Measurements from ENCODE around the gene RSBN1L. TPM values are rescaled to one million over a fixed set of nuclear protein-coding genes. Genes with fewer than 3 reads are reported as not detected.

RSBN1L gene
- polyA plus RNA-seq, 1 donor from 2014 or later = 24.7 TPM

GRCh38 chr7:77812290-77812685 lies 116.0 kb downstream of the RSBN1L start:
- Histone ChIP-seq H3K9me3 (ENCODE audit: low read length) (no peaks in the 10 kb centered on the region), H3K4me3 (ENCODE audit: low read length) (no peak overlapping the region), H3K9ac (ENCODE audit: low read length) (no peak overlapping the region), H3K27ac (ENCODE audit: low read length) (no peak overlapping the region), H3K4me2 (ENCODE audit: low read length) (no peak overlapping the region), H3K9me2 (ENCODE audit: insufficient read depth, low read length) (no peaks in the 10 kb centered on the region), H3K27me3 (ENCODE audit: insufficient read depth, low read depth, low read length) (no peaks in the 10 kb centered on the region), H4K20me1 (ENCODE audit: insufficient read depth) (no peaks in the 10 kb centered on the region), H3F3A (ENCODE audit: insufficient read depth, low read length, poor library complexity, severe bottlenecking) (no peaks in the 10 kb centered on the region), H2AFZ (ENCODE audit: low read depth, low read length) (no peak overlapping the region), H3K36me3 (ENCODE audit: insufficient read depth, low read length) (no peaks in the 10 kb centered on the region), H3K79me2 (replicated peaks; ENCODE audit: insufficient read depth, low read length) (peaks cover 34% of the 10 kb centered on the region)
- TF ChIP-seq EP300 (conservative IDR thresholded peaks at IDR 0.05; ENCODE audit: poor library complexity, severe bottlenecking) (no peak), EZH2 (IDR thresholded peaks at IDR 0.05; ENCODE audit: borderline replicate concordance, insufficient read depth, low read length, poor library complexity, severe bottlenecking) (no peak)

GRCh38 chr7:77813180-77813579 lies 116.9 kb downstream of the RSBN1L start:
- H3K79me2 ChIP-seq (replicated peaks; ENCODE audit: insufficient read depth, low read length) = peaks cover 28% of the 10 kb centered on the region
- no peak overlapping the region for H3K4me2 ChIP-seq (ENCODE audit: low read length)
- no peaks in the 10 kb centered on the region for H3K27me3 ChIP-seq (ENCODE audit: insufficient read depth, low read depth, low read length)
- no peaks in the 10 kb centered on the region for H3K9me3 ChIP-seq (ENCODE audit: low read length)
- no peak overlapping the region for H3K9ac ChIP-seq (ENCODE audit: low read length)
- H3F3A ChIP-seq (ENCODE audit: insufficient read depth, low read length, poor library complexity, severe bottlenecking) = no peaks in the 10 kb centered on the region
- TF ChIP-seq EP300 (conservative IDR thresholded peaks at IDR 0.05; ENCODE audit: poor library complexity, severe bottlenecking) (no peak), MXI1 (conservative IDR thresholded peaks at IDR 0.05; ENCODE audit: poor library complexity, severe bottlenecking) (no peak), POLR2AphosphoS5 (IDR thresholded peaks at IDR 0.05) (no peak)
- TF ChIP-seq, protein P1, sequence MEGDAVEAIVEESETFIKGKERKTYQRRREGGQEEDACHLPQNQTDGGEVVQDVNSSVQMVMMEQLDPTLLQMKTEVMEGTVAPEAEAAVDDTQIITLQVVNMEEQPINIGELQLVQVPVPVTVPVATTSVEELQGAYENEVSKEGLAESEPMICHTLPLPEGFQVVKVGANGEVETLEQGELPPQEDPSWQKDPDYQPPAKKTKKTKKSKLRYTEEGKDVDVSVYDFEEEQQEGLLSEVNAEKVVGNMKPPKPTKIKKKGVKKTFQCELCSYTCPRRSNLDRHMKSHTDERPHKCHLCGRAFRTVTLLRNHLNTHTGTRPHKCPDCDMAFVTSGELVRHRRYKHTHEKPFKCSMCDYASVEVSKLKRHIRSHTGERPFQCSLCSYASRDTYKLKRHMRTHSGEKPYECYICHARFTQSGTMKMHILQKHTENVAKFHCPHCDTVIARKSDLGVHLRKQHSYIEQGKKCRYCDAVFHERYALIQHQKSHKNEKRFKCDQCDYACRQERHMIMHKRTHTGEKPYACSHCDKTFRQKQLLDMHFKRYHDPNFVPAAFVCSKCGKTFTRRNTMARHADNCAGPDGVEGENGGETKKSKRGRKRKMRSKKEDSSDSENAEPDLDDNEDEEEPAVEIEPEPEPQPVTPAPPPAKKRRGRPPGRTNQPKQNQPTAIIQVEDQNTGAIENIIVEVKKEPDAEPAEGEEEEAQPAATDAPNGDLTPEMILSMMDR (IDR thresholded peaks at IDR 0.05; ENCODE audit: poor library complexity, severe bottlenecking) = no peak
- no peak overlapping the region for H3K4me3 ChIP-seq (ENCODE audit: low read length)
- H3K27ac ChIP-seq (ENCODE audit: low read length) = no peak overlapping the region
- no peaks in the 10 kb centered on the region for H3K36me3 ChIP-seq (ENCODE audit: insufficient read depth, low read length)
- no peaks in the 10 kb centered on the region for H4K20me1 ChIP-seq (ENCODE audit: insufficient read depth)
- no peaks in the 10 kb centered on the region for H3K9me2 ChIP-seq (ENCODE audit: insufficient read depth, low read length)
- H2AFZ ChIP-seq (ENCODE audit: low read depth, low read length) = no peak overlapping the region

- H3K27me3 ChIP-seq (ENCODE audit: insufficient read depth, low read depth, low read length) = no peaks in the 10 kb centered on the region
- TF ChIP-seq TAF1 (IDR thresholded peaks at IDR 0.05; ENCODE audit: low read depth) (no peak), POLR2AphosphoS5 (IDR thresholded peaks at IDR 0.05) (no peak), MXI1 (conservative IDR thresholded peaks at IDR 0.05; ENCODE audit: poor library complexity, severe bottlenecking) (no peak)
- TF ChIP-seq, protein P2, sequence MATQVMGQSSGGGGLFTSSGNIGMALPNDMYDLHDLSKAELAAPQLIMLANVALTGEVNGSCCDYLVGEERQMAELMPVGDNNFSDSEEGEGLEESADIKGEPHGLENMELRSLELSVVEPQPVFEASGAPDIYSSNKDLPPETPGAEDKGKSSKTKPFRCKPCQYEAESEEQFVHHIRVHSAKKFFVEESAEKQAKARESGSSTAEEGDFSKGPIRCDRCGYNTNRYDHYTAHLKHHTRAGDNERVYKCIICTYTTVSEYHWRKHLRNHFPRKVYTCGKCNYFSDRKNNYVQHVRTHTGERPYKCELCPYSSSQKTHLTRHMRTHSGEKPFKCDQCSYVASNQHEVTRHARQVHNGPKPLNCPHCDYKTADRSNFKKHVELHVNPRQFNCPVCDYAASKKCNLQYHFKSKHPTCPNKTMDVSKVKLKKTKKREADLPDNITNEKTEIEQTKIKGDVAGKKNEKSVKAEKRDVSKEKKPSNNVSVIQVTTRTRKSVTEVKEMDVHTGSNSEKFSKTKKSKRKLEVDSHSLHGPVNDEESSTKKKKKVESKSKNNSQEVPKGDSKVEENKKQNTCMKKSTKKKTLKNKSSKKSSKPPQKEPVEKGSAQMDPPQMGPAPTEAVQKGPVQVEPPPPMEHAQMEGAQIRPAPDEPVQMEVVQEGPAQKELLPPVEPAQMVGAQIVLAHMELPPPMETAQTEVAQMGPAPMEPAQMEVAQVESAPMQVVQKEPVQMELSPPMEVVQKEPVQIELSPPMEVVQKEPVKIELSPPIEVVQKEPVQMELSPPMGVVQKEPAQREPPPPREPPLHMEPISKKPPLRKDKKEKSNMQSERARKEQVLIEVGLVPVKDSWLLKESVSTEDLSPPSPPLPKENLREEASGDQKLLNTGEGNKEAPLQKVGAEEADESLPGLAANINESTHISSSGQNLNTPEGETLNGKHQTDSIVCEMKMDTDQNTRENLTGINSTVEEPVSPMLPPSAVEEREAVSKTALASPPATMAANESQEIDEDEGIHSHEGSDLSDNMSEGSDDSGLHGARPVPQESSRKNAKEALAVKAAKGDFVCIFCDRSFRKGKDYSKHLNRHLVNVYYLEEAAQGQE (IDR thresholded peaks at IDR 0.05; ENCODE audit: borderline replicate concordance) = no peak
- TF ChIP-seq, protein P1 (IDR thresholded peaks at IDR 0.05; ENCODE audit: poor library complexity, severe bottlenecking) = no peak
- no peaks in the 10 kb centered on the region for H3K36me3 ChIP-seq (ENCODE audit: insufficient read depth, low read length)
- H3K4me3 ChIP-seq (ENCODE audit: low read length) = no peak overlapping the region
- H3K9ac ChIP-seq (ENCODE audit: low read length) = no peak overlapping the region
- no peak overlapping the region for H3K27ac ChIP-seq (ENCODE audit: low read length)
- peaks cover 3% of the 10 kb centered on the region for H3K9me3 ChIP-seq (ENCODE audit: low read length)
- peaks cover 10% of the 10 kb centered on the region for H3K79me2 ChIP-seq (replicated peaks; ENCODE audit: insufficient read depth, low read length)
- H3F3A ChIP-seq (ENCODE audit: insufficient read depth, low read length, poor library complexity, severe bottlenecking) = no peaks in the 10 kb centered on the region
- H3K9me2 ChIP-seq (ENCODE audit: insufficient read depth, low read length) = no peaks in the 10 kb centered on the region
- no peaks in the 10 kb centered on the region for H4K20me1 ChIP-seq (ENCODE audit: insufficient read depth)
- H3K4me2 ChIP-seq (ENCODE audit: low read length) = no peak overlapping the region
- H2AFZ ChIP-seq (ENCODE audit: low read depth, low read length) = no peak overlapping the region
Measured at GRCh38 chr7:77819021-77819420, 122.8 kb downstream of the RSBN1L start.
